Measurements from ENCODE around the gene PLD1.
"Not testable (repeated sequence)": the region's sequence is repeated elsewhere in the genome, so short reads cannot be mapped to it uniquely, and the experiment has no call there.

PLD1 gene

GRCh38 chr3:171694888-171695287 lies 115.4 kb downstream of the PLD1 start:
- no peak for DNase-seq

DNA sequence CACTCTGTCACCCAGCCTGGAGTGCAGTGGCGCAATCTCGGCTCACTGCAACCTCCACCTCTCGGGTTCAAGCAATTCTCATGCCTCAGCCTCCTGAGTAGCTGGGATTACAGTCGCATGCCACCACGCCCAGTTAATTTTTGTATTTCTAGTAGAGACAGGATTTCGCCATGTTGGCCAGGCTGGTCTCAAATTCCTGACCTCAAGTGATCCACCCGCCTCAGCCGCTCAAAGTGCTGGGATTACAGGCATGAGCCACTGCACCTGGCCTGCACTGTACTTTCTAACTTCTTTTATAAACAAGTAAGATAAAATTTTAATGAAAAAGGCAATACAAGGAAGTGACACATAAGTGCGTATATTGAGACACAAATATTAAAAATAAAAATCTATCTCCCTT lies 117.7 kb downstream of the PLD1 start:
- DNase-seq: not testable (repeated sequence)

- DNase-seq: no peak
Measured at GRCh38 chr3:171691485-171691884, 118.8 kb downstream of the PLD1 start.

DNA sequence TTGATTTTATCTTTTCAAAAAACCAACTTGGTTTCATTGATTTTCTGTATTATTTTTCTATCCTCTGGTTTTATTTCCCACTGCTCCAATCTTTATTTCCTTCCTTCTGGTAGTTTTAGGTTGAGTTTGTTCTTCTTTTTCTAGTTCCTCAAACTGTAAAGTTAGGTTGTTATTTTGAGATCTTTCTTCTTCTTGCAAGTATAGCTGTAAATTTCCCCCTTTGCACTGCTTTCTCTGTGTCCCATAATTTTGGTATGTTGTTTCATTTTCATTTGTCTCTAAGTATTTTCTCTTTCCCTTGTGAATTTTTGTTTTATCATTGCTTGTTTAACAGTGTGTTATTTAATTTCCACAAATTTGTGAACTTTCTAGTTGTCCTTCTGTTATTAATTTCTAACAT lies 120.0 kb downstream of the PLD1 start:
- no peak for DNase-seq

- DNase-seq: no peak
Measured at GRCh38 chr3:171688593-171688992, 121.7 kb downstream of the PLD1 start.

GRCh38 chr3:171688002-171688401 lies 122.3 kb downstream of the PLD1 start:
- DNase-seq: no peak

DNA sequence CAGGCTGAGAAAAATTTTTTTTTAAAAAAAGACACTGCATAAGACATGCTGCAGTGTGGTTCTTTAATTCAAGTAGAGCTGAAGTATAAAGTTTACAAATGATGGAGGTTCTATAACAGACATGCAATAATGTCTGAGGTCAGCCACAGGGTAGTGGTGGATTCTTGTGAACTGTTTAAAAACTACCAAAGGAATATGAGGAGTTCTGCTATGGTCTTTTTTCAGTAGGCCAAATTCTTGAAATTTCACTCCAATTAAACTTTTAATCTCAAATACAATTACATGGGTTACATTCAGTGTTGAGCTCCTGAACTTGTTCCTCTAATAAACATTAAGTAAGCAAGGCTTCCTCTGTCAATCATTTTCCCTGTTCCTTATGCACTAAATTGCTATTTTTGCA lies 122.7 kb downstream of the PLD1 start:
- no peak for DNase-seq

DNA sequence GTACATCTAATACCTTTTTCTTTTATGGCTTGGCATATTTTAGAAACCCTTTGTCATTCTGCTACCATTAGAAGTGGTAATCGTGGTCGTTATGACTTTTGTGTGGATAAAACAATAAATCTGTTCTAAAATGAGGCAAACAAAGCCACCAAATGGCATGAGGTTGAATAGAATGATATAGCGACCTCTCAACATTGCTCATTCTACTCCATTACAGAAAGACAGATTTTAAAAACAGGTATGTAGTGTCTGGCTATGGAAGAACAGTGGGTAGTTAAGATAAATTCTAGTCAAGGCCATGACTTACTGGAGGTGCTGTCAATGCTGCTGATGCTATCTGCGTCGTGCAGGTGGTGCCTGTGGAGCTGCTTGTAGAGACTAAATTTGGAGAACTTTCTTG lies 123.2 kb downstream of the PLD1 start:
- DNase-seq: no peak

DNA sequence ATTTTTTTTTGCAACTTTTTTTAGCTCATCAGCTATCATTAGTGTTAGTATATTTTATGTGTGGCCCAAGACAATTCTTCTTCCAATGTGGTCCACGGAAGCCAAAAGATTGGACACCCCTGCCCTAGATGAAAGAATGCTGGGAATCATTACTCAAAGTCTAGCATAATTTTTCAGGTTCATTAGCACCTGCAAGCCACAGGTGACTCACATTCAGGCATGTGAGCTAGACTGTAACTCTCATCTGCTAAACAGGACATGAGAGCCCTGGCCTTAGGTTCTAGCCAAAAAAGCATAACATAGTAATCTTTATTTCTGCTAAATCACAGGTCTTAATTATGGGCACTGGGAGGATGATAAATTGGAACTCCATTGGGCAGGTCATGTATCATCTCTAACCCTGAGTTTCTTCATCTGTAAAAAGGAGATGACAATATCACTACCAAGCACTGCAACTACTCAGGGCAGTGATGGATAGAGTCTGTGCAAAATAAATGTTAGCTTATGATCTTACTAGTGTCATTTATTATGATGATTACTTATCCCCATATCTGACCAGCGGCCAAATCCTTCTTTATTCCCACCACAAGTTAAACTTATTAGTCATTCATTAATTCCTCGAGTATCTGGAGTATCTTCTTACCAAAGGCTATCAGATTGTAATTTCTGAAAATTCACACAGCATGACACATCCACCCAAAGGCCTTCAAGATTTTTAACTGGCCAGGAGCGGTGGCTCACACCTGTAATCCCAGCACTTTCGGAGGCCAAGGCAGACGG lies 125.0 kb downstream of the PLD1 start:
- no peak for DNase-seq

- no peak for DNase-seq
Measured at GRCh38 chr3:171684221-171684620, 126.1 kb downstream of the PLD1 start.

DNA sequence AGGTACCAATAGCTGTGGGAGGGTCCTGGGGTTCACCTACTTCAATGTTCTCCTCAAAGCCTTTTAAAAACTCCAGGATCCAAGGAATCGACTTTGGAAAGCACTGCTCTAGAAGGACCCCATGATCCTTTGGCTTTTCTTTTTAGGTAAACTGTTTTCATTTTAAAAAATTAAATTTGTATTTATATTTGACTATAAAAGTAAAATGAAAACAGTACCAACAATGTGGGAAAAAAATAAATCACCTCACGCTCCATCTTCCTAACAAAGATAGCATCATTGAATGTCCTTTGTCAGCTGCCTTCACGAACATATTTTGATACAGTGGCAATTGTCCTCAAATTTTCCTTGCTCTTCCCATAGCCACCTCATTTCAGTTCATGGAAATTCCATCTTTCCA lies 127.5 kb downstream of the PLD1 start:
- DNase-seq: no peak

GRCh38 chr3:171680726-171681411 lies 129.4 kb downstream of the PLD1 start:
- no peak for DNase-seq

DNA sequence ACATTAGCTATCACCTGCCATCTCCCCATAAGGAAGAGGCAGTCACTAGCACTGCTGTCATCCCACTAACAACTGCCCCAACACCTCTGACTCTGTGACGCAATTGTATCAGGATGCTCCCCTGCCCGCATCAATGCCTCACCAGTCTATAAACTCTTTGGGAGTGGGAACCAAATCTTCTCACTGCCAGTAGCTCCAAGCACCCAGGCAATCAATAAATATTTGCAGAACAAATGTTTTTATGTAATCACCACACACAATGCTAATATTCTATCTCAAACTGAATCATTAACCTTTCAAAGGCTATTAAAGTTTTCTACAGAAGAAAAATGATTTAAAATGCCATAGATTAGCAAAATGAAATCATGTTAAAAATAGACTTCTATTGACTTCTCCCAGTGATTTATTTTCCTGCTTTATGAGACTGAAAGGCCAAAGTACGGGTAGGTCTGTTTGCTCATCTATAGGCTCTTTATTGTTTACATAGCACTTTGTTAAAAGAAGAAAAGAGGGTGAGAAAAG lies 131.3 kb downstream of the PLD1 start:
- no peak for DNase-seq

DNA sequence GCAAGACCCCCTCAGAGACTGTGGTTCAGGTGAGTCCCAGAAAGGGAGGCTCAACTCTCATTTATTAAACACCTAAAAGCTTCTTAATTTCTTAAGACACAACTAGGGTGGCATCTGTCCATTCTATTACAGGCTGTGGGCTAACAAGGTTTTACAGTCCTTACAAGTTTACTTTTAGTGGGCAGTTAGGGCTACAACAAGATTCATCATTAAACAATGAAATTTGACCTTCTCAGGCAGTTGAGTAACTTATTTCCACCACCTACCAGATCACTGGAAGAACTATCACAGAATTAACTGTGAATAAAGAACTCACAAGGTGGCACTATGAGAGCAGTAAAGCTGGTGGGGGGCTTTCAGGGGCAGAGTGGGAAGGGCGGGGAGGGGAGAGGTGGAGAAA lies 132.6 kb downstream of the PLD1 start:
- DNase-seq: no peak

- no peak for DNase-seq
Measured at GRCh38 chr3:171676601-171677175, 133.6 kb downstream of the PLD1 start.

- DNase-seq: no peak
Measured at GRCh38 chr3:171673951-171674350, 136.3 kb downstream of the PLD1 start.

- DNase-seq: no peak
Measured at GRCh38 chr3:171672538-171672937, 137.7 kb downstream of the PLD1 start.

DNA sequence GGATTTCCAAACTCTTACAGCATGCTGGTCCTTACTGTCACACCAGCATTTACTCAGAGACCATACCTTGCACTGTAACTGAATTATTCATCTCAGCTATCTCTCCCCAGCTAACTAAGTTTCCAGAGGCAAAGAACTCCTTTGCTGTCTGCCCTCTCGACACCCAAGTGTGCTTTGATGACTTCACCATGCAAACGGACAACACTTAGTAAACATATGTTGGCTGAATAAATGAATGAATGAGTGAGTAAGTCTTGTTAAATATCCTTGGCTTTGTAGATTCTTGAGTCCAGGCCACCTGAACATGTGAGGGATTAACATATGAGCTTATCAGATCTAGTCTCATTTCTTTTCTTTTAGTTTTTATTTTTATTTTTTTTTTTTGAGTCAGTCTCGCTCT lies 138.2 kb downstream of the PLD1 start:
- DNase-seq: no peak

GRCh38 chr3:171671709-171672108 lies 138.6 kb downstream of the PLD1 start:
- no peak for DNase-seq

- DNase-seq: no peak
Measured at GRCh38 chr3:171666516-171666915, 143.8 kb downstream of the PLD1 start.

DNA sequence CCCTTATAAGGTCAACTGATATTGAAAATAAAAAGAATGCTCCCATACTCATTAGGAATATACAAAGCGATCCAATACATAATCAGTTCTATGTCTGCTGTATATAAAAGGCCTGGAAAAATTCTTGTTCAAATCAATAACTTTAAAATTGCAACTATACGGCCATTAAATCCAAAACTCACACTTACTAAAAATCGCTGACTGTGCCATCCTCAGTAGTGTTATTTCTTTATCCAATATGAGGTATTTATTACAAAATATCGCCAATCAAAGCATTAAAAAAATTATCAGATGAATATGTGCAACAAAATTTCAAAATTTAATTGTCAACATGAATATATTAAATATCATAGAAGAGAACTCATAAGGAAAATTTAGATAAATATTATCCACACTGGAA lies 146.5 kb downstream of the PLD1 start:
- DNase-seq: no peak

DNA sequence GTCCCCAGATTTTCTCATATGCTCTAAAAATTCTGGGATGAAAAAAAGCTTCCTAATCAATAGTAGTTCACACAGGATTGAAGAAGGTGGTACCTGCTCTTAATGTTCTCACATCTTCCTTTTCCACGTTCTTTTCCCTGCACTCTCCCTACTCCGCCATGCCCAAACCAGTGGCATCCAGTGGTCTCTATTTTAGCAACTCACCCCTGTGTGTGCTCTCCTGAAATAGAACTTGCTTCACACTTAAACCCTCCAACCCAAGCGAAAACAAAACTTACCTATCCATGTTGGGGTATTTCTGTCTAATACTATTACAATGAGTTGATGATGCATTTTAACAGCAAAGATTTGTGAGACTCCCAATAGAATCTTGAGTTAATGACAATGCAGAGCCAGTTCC lies 148.8 kb downstream of the PLD1 start:
- no peak for DNase-seq

DNA sequence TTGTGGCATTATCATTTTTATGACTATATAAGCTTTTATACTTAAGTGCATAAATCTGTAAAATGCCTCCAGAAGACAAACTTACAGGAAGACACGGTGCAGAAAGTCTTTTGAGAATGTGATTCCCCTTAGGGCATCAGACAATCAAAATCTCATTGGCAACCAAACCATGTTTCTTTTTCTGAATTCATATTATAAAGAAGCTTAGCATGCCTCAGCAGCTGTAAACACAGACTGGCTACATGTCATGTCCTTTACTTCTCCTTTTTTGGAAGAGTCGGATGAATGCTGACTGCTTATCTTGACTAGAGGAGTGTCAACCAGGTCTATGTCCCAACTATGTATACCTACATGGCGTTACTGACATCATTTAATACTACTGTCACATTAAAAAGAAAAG lies 150.1 kb downstream of the PLD1 start:
- DNase-seq: no peak

- DNase-seq: no peak
Measured at GRCh38 chr3:171658841-171659240, 151.4 kb downstream of the PLD1 start.

Measured in activated CD4-positive, alpha-beta T cell treated with anti-CD3 and anti-CD28 coated beads for 4 hours (primary cell).